ENCODE measurements around the gene OSGIN1.

OSGIN1 gene, protein sequence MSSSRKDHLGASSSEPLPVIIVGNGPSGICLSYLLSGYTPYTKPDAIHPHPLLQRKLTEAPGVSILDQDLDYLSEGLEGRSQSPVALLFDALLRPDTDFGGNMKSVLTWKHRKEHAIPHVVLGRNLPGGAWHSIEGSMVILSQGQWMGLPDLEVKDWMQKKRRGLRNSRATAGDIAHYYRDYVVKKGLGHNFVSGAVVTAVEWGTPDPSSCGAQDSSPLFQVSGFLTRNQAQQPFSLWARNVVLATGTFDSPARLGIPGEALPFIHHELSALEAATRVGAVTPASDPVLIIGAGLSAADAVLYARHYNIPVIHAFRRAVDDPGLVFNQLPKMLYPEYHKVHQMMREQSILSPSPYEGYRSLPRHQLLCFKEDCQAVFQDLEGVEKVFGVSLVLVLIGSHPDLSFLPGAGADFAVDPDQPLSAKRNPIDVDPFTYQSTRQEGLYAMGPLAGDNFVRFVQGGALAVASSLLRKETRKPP

DNA sequence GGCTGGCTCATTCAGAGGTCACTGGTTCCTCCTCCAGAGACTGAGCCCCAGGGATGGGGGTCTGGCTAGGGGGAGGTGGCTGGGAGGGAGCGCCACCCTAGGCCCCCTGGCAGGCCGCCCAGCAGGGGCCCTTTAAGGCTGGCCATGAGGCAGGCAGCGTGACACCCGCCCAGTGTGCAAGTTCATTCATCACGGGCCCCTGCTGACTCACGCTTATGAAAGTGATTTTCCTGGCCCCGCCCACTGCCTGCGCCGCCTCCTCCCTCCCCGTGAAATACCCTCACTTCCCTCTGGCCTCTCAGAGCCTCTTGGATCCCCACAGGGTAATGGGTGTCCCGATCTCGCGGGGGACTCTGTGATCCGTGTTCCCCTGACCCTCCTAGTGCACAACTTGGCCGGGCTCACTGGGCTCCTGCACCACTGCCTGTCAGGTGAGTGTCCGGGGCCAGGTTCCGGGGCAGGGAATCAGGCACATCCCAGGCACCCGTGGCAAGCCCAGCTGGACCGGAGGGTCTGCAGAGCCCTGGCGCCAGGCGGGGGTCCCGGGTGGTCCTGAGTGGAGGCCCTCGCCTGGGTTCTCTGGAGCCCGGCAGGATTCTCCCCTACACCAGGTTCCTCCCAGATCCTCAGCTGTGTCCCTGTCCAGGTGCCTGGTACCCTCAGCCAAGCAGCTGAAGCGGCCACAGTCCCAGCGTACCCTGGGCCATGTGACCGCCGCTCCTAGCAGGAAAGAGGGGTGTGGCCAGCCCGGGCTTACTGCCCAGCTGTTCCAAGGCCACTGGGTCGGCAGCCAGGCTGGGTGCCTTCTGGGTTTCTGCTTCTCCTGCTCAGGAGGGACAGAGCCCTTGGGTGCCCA, at the start of gene OSGIN1:
TSS of gene OSGIN1 (plus strand) at position 301 of the 856 bp plus-strand sequence. CDS start 4,432 bp downstream, outside the sequence.
- peak; percentile 95 for DNase-seq (ENCODE audit: low spot score)

DNA sequence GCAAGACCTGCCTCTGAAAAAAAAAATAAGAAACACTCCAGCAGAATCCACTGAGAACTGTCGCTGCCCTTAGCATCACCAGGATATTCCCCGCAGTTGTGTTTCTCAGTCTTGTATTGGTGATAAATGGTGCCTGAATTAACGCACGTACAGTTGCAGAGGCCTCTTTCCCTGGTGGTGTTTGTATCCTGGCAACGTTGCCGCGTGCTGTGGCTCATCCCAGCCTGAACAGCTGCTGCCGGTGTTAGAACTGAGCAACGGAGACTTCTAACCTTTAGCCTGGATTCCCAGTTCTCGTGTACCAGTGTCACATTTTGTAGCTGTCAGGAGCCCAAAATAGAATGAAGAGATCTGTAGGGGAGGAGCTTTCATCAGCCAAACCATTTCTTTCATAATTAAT, 49.3 kb upstream of the OSGIN1 start:
- DNase-seq (ENCODE audit: low spot score), result peak; percentile 79

DNA sequence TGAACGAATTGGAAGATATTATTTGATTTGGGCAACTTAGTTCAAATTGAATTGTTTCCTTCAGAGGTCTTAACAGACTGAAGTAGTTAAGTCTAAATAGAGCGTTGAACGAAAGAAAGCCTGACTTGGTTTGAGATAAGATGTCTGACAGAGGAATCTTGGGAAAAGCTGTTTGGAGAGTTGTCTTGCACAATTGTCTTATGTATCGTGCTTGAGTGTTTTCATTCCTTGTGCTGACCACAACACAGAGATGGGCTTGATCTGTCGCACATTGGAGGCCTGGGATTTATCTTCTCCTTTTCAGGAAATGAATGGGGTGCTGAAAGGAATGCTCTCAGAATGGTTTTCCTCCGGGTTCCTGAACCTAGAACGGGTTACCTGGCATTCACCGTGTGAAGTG, 46.4 kb upstream of the OSGIN1 start:
- no peak for DNase-seq (ENCODE audit: low spot score)

DNA sequence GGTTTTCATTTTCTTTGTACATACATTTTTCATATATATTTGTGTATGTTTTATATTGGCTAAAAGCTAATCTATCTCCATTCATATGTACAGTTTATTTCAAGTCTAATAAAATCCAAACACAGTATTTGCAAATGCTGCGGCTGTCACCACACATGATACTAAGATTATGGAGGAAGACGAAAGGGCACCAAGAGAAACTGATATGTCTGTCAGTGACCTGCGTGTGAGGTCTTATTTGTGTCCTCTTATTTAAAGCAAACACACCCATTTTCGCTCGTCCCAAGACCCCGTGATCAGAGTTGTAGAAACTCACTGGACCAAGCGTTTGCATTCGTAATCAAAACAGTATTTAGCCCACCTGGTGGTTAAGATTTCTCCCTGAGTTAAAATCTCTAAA, 45.9 kb upstream of the OSGIN1 start:
- DNase-seq (ENCODE audit: low spot score), result no peak

DNA sequence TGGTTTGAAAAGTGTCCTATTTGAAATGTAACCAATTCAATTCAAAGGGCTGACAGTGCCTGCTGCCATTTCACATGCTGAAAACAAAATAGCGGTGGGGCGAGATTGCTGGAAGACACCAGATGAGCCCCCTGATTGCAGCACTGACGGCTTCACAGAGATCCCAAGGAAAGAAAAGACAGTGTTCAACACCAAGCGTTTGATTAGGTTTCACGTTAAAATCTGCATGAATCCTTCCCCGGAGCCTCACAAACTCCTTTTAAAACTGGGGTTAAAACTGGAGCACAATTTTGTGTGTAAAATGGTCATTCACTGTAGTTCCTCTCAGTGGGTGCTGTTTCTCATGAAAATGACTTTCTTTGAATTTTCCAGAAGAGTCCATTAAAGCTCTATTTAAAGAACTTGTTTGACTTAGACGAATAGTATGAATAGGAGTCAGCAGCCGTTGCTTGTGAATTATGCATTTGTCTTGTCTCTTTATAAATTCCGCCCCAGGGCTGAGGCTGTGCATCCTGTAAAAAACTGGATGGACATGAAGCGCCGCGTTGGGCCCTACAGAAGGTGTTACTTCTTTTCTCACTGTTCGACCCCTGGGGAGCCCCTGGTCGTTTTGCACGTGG, 45.3 kb upstream of the OSGIN1 start:
- DNase-seq (ENCODE audit: low spot score), result no peak

DNA sequence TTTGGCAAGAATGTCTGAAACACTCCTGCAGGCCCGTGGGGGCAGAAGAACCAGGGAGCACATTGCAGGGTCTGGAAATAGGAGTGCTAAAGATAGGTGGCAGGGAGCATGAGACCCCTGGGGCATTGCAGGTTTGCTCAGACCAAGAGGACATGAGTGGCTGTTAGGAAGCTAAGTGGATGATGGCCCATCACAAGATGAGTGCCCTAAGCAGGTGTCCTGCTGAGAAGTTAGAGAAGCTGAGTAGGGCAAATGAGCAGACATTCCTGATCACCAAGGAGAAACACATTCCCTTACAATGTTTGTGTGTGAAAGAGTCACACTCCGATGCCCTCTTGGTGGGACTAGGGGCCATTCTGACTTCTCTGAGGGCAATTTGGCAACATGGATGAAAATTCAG, 44.2 kb upstream of the OSGIN1 start:
- DNase-seq (ENCODE audit: low spot score), result no peak

DNA sequence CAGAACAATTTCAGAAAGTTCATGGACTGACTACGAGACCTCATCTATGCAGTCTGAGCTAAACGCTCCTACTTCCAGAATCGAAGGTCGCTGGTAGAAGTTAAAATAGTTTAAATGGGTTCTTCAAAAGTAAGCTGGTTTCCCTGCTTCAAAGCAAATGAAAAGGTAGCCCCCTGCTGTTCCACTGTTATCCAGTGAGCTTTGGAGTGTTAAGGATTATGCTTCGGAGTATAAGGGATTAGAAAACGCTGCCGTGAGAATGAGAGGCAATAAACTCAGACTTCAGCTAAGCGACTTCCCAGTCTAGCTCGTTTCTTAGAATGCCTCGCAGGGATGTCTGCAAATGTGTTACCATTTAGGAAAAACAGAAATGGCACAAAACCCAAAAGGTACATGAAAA, 41.8 kb upstream of the OSGIN1 start:
- DNase-seq (ENCODE audit: low spot score), result no peak

DNA sequence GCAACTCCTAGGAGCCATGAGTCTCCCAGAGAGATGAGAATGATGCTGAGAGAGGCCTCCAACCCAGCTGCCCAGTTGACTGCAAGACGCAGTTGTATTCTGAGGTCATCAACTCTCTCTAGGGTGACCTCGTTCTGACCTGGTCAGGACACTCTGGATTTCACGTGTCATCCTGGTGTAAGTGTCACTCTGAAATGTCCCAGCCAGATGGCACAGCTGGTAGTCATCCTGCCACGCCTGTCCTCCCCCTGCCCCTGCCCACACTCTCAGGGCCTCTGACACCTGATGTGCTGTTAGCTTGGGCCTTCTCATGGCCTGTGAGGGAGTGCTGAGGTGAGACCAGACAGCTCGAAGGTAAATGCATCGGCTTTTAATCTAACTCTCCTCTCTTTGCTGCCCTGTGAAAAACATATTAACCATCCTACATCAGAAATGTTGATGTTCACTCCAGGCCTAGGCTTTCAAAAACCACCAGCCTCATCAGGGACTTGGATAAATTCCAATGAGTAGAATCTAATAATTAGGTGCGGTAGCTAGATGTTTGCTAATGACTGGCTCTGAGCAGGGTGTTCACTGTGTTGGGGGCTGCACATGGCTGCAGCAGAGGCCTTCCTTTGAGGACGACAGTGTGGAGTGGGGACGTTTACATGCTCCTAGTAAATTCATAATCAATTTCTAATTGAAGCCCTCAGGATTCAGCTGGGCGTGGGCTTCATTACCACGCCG, 40.4 kb upstream of the OSGIN1 start:
- DNase-seq (ENCODE audit: low spot score), result no peak

DNA sequence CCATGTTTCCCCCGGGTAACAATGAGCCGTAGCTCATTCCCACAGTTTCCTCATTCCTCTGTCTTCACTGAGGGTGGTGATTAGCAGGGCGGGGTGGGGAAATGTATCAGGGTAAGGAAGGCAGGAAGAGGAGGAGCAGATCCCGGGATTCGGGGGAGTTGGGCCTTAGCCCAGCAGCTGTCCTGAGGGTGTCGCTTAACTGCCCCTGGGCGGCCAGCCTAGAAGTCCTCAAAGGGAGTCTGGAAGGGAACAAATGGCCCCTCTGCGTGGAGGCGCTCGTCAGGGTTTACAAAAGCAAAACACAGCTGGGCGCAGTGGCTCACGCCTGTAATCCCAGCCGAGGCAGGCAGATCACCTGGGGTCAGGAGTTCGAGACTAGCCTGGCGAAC, 39.8 kb upstream of the OSGIN1 start:
- no peak for DNase-seq (ENCODE audit: low spot score)

DNA sequence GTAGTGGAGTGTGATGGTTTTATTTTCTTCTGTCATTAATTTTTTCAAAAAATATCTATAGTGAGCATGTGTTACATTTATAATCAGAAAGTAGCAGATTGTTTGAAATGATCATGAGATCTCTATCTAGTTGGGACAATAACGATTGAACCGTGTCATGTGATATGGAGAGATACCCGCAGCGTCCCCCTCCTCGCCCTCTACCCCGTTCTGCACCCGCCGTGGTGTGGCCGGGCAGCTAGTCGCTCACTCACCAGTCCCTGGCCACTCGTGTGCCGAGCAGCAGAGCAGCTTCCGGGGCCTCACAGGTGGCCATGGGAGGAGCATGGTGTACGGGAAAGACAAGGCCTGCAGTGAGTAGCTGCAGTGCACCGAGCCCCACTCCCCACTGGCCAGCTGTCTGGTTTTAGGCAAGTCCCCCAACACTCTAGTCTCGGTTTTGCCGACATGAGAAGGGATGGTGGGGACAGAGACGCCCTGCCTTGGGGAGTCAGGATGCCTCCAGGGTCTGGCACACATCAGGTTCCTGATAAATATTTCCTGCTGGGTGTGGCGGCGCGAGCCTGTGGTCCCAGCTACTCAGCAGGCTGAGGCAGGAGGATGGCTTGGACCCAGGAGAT, 38.8 kb upstream of the OSGIN1 start:
- no peak for DNase-seq (ENCODE audit: low spot score)

DNA sequence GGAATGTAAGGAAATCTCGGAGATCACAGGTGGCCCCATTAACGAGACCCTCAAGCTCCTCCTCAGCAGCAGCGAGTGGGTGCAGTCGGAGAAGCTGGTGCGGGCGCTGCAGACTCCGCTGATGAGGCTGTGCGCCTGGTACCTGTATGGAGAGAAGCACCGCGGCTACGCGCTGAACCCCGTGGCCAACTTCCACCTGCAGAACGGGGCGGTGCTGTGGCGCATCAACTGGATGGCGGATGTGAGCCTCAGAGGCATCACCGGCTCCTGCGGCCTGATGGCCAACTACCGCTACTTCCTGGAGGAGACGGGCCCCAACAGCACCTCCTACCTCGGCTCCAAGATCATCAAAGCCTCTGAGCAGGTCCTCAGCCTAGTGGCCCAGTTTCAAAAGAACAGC, 38.0 kb upstream of the OSGIN1 start:
- DNase-seq (ENCODE audit: low spot score), result no peak

DNA sequence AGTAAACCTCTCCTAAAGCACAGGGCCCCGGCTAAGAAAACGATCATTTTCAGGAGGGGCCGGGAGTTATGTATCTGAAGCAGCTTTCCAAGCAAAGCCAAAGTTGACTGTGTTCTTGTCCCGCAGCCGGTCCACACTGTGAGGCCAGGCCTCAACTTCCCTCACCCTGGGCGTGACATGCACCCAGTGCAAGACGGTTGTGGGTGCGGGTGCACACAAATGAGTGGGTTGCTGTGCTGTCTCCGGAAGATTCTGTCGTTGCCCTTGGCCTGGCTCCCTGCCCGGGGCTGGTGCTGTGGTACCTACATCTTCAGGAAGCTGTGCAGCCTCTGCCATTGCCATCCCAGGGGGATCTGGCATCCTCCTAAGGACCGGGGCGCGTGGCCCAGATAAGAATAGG, 37.5 kb upstream of the OSGIN1 start:
- no peak for DNase-seq (ENCODE audit: low spot score)

DNA sequence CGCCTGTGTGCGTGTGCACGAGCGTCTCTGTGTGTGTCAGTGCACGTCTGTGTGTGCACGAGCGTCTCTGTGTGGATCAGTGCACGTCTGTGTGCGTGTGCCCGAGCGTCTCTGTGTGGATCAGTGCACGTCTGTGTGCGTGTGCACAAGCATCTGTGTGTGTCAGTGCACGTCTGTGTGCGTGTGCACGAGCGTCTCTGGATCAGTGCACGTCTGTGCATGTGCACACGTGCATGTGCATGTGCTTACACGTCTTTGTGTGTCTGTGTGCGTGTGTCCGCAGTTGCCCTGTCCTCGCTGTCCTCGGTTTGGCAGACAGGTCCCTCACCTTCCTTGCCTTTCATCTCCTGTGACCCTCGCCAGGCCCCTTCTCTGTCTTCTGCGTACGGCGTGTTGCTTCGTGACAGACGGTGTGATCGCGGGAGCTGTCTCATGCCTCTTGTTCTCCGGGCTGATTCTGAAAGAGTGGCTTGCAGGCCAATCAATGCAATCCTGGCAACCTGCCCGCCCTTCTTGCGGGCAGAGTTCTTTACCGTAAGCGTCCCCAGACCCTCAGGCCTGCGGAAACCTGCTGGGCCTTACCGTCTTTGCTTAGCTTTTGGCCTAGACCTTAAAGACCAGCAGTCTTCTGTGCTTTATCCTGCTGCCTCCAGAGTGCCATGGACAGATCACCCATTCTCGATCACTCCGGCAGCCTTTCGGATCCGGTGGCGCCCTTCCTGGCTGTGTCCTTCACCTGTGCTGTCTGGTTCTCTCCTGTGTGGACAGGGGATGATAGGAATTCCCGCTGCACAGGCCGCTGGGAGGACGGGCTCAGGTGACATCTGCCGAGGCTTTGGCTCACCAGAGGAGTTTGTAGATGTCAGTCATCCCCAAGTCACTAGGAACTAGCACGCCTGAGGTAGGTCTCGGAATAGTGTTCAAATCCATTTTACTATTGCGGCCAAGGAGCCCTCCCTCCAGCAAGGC, 35.6 kb upstream of the OSGIN1 start:
- DNase-seq (ENCODE audit: low spot score), result no peak

DNA sequence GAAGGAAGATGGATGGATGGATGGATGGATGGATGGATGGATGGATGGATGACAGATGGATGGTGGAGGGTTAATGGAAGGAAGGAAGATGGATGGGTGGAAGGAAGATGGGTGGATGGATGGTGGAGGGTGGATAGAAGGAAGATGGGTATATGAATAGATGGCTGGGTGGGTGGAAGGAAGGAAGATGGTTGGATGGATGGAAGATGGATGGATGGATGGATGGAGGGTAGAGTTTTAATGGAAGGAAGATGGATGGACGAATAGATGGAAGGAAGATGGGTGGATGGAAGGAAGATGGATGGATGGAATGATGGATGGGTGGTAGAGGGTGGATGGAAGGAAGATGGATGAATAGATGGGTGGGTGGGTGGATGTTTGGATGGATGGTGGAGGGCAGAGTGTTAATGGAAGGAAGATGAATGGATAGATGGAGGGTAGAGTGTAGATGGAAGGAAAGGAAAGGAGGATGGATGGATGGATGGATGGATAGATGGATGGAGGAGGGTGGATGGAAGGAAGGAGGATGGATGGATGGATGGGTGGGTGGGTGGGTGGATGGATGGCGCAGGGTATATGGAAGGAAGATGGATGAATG, 32.0 kb upstream of the OSGIN1 start:
- no peak for DNase-seq (ENCODE audit: low spot score)

DNA sequence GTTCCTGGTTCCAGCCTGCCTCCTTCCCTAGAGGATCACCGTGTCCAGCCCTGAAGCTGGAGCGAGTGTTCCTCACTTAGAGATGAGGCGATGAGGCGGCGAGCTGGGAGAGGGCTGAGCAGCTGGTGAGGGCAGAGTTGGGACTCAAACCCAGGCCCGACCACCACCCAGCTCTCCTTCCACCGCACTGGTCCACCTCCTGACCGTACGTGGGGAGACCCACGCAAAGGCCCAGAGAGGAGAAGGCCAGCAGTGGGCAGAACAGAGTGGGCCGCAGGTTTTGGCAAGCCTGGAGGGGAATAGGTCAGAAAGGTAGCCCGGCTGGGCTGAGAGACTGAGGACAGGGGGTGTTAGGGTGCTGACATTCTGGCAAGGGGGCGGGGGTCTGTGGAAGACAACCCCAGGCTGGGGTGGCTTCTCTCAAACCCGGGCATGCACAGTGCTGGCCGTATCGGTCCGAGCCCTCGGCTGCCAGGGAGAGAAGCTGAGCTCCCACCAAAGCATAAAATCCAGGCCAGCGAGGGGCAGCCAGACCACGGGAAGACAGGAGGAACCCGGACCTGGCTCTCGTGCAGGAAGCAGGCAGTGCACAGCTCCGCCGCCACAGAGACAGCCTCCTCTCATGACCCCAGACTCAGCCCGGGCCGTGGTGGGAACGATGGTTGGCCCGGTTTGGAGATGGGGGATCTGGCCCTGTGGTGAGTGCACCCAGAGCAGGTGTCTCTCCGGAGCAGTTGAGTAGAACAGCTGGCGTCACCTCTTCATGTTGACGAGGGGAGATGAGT, 29.3 kb upstream of the OSGIN1 start:
- DNase-seq (ENCODE audit: low spot score), result no peak

DNA sequence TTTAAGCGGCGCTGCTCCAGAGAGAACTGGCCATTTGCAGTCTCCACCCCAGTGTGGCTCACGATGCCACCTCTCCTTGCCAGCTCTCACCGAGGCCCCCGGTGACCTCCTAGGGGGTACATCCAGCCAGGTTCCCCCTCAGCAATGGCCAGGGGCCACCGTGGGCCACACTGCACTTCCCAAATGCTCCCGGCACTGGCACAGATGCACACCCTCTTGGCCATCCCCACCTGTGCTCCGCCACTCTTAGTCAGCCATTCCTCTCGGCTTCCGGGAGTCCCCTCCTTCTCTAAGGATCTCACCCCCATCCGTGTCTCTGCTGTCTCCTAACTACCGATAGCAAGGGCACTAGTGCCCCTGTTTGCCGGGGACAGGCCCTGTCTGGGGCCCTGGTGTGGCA, 28.4 kb upstream of the OSGIN1 start:
- DNase-seq (ENCODE audit: low spot score), result no peak

DNA sequence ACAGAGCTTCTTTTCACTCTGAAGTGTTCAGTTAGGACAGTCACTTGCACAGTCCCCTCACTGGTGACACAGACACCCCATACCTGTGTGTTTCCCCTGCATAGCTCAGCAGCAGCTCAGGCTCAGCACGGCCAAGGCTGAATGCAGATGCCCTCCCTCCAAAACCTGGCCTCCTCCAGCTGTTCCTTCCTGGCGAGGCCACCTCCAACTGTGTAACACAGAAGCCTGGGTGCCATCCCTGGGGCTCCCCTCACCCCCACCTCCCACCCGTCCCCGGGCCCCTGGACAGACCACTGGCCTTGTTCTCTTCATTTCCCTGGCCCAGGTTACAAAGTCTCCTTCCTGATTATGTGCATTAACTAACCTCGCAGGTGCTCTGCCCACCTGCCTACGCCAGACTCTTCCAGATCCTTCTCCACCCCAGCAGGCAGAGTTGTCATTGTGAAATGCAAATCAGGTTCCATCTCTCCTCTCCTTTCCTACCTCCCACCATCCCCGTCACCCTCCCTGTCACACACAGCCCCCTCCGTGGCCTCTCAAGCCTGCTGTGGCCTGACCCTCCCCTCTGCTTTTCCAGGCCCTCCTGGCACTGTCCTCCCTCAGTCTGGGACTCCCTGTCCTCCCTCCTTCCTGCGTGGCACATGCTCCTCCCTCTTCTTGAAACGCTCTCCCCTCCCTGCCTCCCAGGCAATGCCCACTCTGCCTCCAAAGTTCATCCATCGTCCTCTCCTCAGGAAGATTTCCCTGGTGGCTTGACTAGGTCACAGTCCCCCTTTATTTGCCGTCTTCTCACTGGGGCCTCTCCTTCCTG, 27.7 kb upstream of the OSGIN1 start:
- no peak for DNase-seq (ENCODE audit: low spot score)
